ENCODE results near the gene PHYKPL. TPM values are rescaled to one million over a fixed set of nuclear protein-coding genes. Genes with fewer than 3 reads are reported as not detected.

Gene PHYKPL
- total RNA-seq, 1 experiment from 2014 or later: 48.8 TPM

DNA sequence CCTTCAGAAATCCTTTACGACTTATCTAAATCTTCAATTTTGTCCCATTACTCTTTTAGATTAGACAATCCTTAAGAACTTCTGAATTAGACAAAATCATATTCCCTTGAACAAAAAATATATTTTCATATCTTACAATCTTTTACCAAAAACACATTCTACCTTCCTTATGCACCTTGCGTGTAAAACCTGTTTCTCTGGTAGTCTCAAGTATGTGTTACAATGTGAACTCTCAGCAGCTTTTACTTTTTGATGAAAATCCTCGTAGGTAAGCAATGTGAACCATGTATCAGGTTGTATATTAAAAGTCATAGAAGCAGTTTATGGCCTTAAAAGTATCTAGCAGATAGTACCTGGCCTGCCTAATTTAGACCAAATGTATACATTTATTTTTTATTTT is 58.1 kb downstream of the PHYKPL start:
- no peaks in the 10 kb centered on the region for H3K9me3 ChIP-seq (ENCODE audit: control insufficient read depth, low read depth, low read length)
- peaks cover 0 to 9% (median 5%) of the 10 kb centered on the region in 3 experiments; a peak in 4 of 7 replicates for H3K36me3 Mint-ChIP-seq (ENCODE audit: insufficient read depth in 1 of 3, low read depth in 3 of 3)
- no peaks in the 10 kb centered on the region for H3K27me3 Mint-ChIP-seq (ENCODE audit: low read depth)

More for the DNA sequence above, 58.1 kb downstream of the PHYKPL start:
- H4K8ac ChIP-seq (replicated peaks; ENCODE audit: insufficient read length, low read depth, low read length): no peak overlapping the region
- H3K23me2 ChIP-seq (ENCODE audit: insufficient read length, low read depth, low read length, poor library complexity, severe bottlenecking): no peaks in the 10 kb centered on the region
- H2BK120ac ChIP-seq (ENCODE audit: low read depth, low read length, poor library complexity, severe bottlenecking): no peak overlapping the region
- no peaks in the 10 kb centered on the region for H3K79me1 ChIP-seq (ENCODE audit: insufficient read depth, low read depth, low read length, poor library complexity, severe bottlenecking)
- no peak overlapping the region for H3K18ac ChIP-seq (ENCODE audit: insufficient read length, low read depth, low read length)
- no peak overlapping the region for H3K23ac ChIP-seq (ENCODE audit: insufficient read length, low read depth, low read length)
- H3K4ac ChIP-seq (ENCODE audit: low read depth, low read length): no peak overlapping the region
- peaks cover 21 to 23% of the 10 kb centered on the region in 2 experiments for H3K4me1 Mint-ChIP-seq
- H2BK5ac ChIP-seq (ENCODE audit: insufficient read length, low read length): no peak overlapping the region
- no peak overlapping the region for H3K9ac ChIP-seq (ENCODE audit: extremely low read depth, insufficient read length, low read length)
- no peak overlapping the region for H3K27ac ChIP-seq (ENCODE audit: insufficient read length, low read depth, low read length)
- no peak overlapping the region for H2BK20ac ChIP-seq (ENCODE audit: low read depth, low read length, poor library complexity, severe bottlenecking)
- H3K79me2 ChIP-seq (ENCODE audit: insufficient read depth, low read length): no peaks in the 10 kb centered on the region
- 100% methylated on average over 1 of the region's 3 CpGs for WGBS (ENCODE audit: extremely low coverage, insufficient read length, low lambda C conversion rate)
- H4K20me1 ChIP-seq (ENCODE audit: control insufficient read depth, insufficient read depth, insufficient read length): peaks cover under 1% of the 10 kb centered on the region
- H4K5ac ChIP-seq (ENCODE audit: insufficient read length, low read depth, low read length): no peak overlapping the region
- no peak overlapping the region for H2AFZ ChIP-seq (ENCODE audit: low read length)
- no peaks in the 10 kb centered on the region for H3K27me3 ChIP-seq (ENCODE audit: insufficient read depth, low read length)
- no peak overlapping the region for H4K91ac ChIP-seq (ENCODE audit: insufficient read length, low read depth, low read length)
- no peak overlapping the region for H2BK12ac ChIP-seq (ENCODE audit: insufficient read length, low read depth, low read length)
- no peak for DNase-seq
- H3K56ac ChIP-seq (ENCODE audit: insufficient read length, low read depth, low read length): no peak overlapping the region
- no peak for TF ChIP-seq CTCF (conservative IDR thresholded peaks at IDR 0.05)
- no peak overlapping the region for H3K4me2 ChIP-seq (ENCODE audit: insufficient read depth, insufficient read length, low read length)
- no peak overlapping the region for H2AK5ac ChIP-seq (ENCODE audit: insufficient read length, low read length)
- H3K4me3 Mint-ChIP-seq: no peak overlapping the region
- no peak overlapping the region for H3K27ac Mint-ChIP-seq
- no peak overlapping the region for H3T11ph ChIP-seq (ENCODE audit: low read length)
- H2BK15ac ChIP-seq (ENCODE audit: low read depth, low read length): no peak overlapping the region
- peaks cover 10% of the 10 kb centered on the region; the same call in 1 of the 2 replicates for H3K4me1 ChIP-seq (ENCODE audit: insufficient read depth, low read length)
- H3K9me3 Mint-ChIP-seq: peaks cover 5 to 6% of the 10 kb centered on the region in 2 experiments
- H3K14ac ChIP-seq (ENCODE audit: insufficient read depth, low read length): no peak overlapping the region
